HepG2 (cell line): ENCODE results near the gene HOMEZ. TPM values are rescaled to one million over a fixed set of nuclear protein-coding genes. Genes with fewer than 3 reads are reported as not detected.

Source experiments
- ATAC-seq: fragments of 200-7000 bp; cut with Tn5 transposase; 3 replicates; pipeline ENCODE4 v1.9.1; 2020; ENCODE audit warnings: mild to moderate bottlenecking, moderate library complexity
- BruUV-seq: library from RNA; stranded (reverse); fragments of 400-500 nt; replicated peaks from 2 replicates; lab custom pipeline; 2021; lab: Mats Ljungman, UMichigan
- CTCF ChIA-PET: fragments of 300-600 bp; formaldehyde crosslinking; extraction: SDS; loops from one replicate; lab custom pipeline; 2021; ENCODE audit warnings: low total read pairs, inconsistent platforms, low intra/inter-chr PET ratio; lab: Yijun Ruan, JAX
- POLR2A ChIA-PET: fragments of 350-600 bp; sonication (Branson Sonifier 250); formaldehyde crosslinking; loops from one replicate; lab custom pipeline; 2020; ENCODE audit warnings: antibody characterized with exemption, inconsistent platforms; lab: Yijun Ruan, JAX
- DNase-seq: peaks from one replicate; pipeline ENCODE4 v3.0.0-alpha.2; 2015; ENCODE audit warnings: low spot score
- FAIRE-seq: peaks from 3 replicates; lab custom pipeline; 2011; peaks lifted over from hg19 to GRCh38; lab: Jason Lieb, UNC
- H2AFZ ChIP-seq: one replicate; pipeline ENCODE4 v1.6.1; 2011; ENCODE audit warnings: low read length, inconsistent platforms
- H3K27ac ChIP-seq: fragments of 300-600 bp; 3 replicates; pipeline ENCODE4 v1.8.0; 2011; ENCODE audit warnings: mixed run types, mild to moderate bottlenecking, mixed read lengths, low read length, inconsistent platforms; ENCODE audit not compliant: insufficient read depth; ENCODE audit errors: extremely low read length
- H3K27me3 ChIP-seq, 2 experiments: fragments of 200-600 bp in 1 of 2; 2 replicates in 1 of 2; 3 replicates in 1 of 2; pipeline versions ENCODE4 v1.6.0 to v1.8.0; 2011; ENCODE audit warnings: low read length in 2 of 2, mild to moderate bottlenecking in 2 of 2, moderate library complexity in 2 of 2, inconsistent platforms in 1 of 2; ENCODE audit not compliant: insufficient read depth in 2 of 2, control insufficient read depth in 1 of 2
- H3K36me3 ChIP-seq, 2 experiments: fragments of 200-600 bp in 1 of 2; replicated peaks in 1 of 2; 2 replicates in 1 of 2; 3 replicates in 1 of 2; pipeline versions ENCODE4 v1.5.1 to v1.8.0; 2011; ENCODE audit warnings: low read length in 2 of 2, inconsistent platforms in 1 of 2; ENCODE audit not compliant: insufficient read depth in 2 of 2, control insufficient read depth in 1 of 2
- H3K4me1 ChIP-seq: 2 replicates; pipeline ENCODE4 v1.5.1; 2012; ENCODE audit warnings: low read length, inconsistent platforms; ENCODE audit not compliant: insufficient read depth
- H3K4me2 ChIP-seq: 2 replicates; pipeline ENCODE4 v1.6.0; 2011; ENCODE audit warnings: low read depth, low read length, inconsistent platforms
- H3K4me3 ChIP-seq, 3 experiments: fragments of 200-600 bp in 1 of 3; sonication (generic), shearing (Covaris generic) in 1 of 3; replicated peaks in 1 of 3; 2 replicates each; pipeline ENCODE4 v1.5.1; 2011 to 2016; ENCODE audit warnings: low read length in 3 of 3, inconsistent platforms in 2 of 3, low read depth in 2 of 3, mild to moderate bottlenecking in 2 of 3, control low read depth in 1 of 3, mixed read lengths in 1 of 3; ENCODE audit not compliant: insufficient read depth in 1 of 3
- H3K79me2 ChIP-seq: one replicate; pipeline ENCODE4 v1.6.1; 2011; ENCODE audit warnings: low read length, inconsistent platforms; ENCODE audit not compliant: insufficient read depth
- H3K9ac ChIP-seq: 2 replicates; pipeline ENCODE4 v1.6.0; 2011; ENCODE audit warnings: mild to moderate bottlenecking, low read depth, low read length, inconsistent platforms; ENCODE audit not compliant: insufficient read depth
- H3K9me3 ChIP-seq: 2 replicates; pipeline ENCODE4 v1.5.1; 2012; ENCODE audit warnings: mild to moderate bottlenecking, low read length
- H4K20me1 ChIP-seq: 2 replicates; pipeline ENCODE4 v1.6.0; 2011; ENCODE audit warnings: inconsistent platforms, mild to moderate bottlenecking, low read length, moderate library complexity; ENCODE audit not compliant: insufficient read depth
- ARID3A ChIP-seq: IDR thresholded peaks from 2 replicates; pipeline ENCODE4 v1.6.1; 2012; ENCODE audit warnings: low read depth, low read length, improper control_type of control experiment
- CREM ChIP-seq, 2 experiments: sonication (generic) in 1 of 2; formaldehyde crosslinking in 1 of 2; IDR thresholded peaks; 2 replicates each; pipeline versions ENCODE4 v1.4.0 to v1.6.1; 2016 to 2020; ENCODE audit warnings: antibody characterized with exemption in 1 of 2, mild to moderate bottlenecking in 1 of 2, missing genetic modification reagents in 1 of 2
- FOXP1 ChIP-seq, 2 experiments: fragments of 450-650 bp in 1 of 2; IDR thresholded peaks; 2 replicates each; pipeline ENCODE4 v1.6.1; 2017 to 2018; ENCODE audit warnings: antibody characterized with exemption in 1 of 2
- HDAC1 ChIP-seq: sonication (generic); formaldehyde crosslinking; IDR thresholded peaks from 2 replicates; pipeline ENCODE4 v1.5.1; 2020; ENCODE audit warnings: mild to moderate bottlenecking, missing genetic modification reagents
- HDAC2 ChIP-seq: sonication (generic); formaldehyde crosslinking; IDR thresholded peaks from 2 replicates; pipeline ENCODE4 v1.4.0; 2020; ENCODE audit warnings: missing genetic modification reagents
- HOMEZ ChIP-seq: IDR thresholded peaks from 2 replicates; pipeline ENCODE4 v1.6.1; 2016; ENCODE audit warnings: low read depth
- JUNB ChIP-seq: sonication (generic); formaldehyde crosslinking; IDR thresholded peaks from 2 replicates; pipeline ENCODE4 v1.8.0; 2022; ENCODE audit warnings: missing genetic modification reagents, mild to moderate bottlenecking, borderline replicate concordance
- PCBP1 ChIP-seq: fragments of 200-400 bp; formaldehyde crosslinking; IDR thresholded peaks from 2 replicates; pipeline ENCODE4 v1.6.1; 2017; ENCODE audit warnings: mild to moderate bottlenecking, low read depth, low read length, borderline replicate concordance
- RCOR2 ChIP-seq: IDR thresholded peaks from 2 replicates; pipeline ENCODE4 v1.6.1; 2016; ENCODE audit warnings: missing biosample characterization, missing genetic modification reagents
- TBX3 ChIP-seq: fragments of 450-650 bp; IDR thresholded peaks from 2 replicates; pipeline ENCODE4 v1.6.1; 2017; ENCODE audit warnings: antibody characterized with exemption, mild to moderate bottlenecking, inconsistent platforms, borderline replicate concordance
- ZBTB33 ChIP-seq: sonication (generic); formaldehyde crosslinking; IDR thresholded peaks from 2 replicates; pipeline ENCODE4 v1.4.0; 2020; ENCODE audit warnings: missing genetic modification reagents
- ZNF335 ChIP-seq: sonication (generic); formaldehyde crosslinking; IDR thresholded peaks from 2 replicates; pipeline ENCODE4 v1.4.0; 2020; ENCODE audit warnings: missing genetic modification reagents
- ZNF34 ChIP-seq: sonication (generic); formaldehyde crosslinking; IDR thresholded peaks from 2 replicates; pipeline ENCODE4 v1.4.0; 2020; ENCODE audit warnings: mild to moderate bottlenecking, missing genetic modification reagents, borderline replicate concordance
- ZNF577 ChIP-seq: sonication (generic); formaldehyde crosslinking; IDR thresholded peaks from 2 replicates; pipeline ENCODE4 v1.4.0; 2020; ENCODE audit warnings: mild to moderate bottlenecking, low read depth, missing genetic modification reagents, borderline replicate concordance
- WGBS: methylation state at CpG from one replicate; pipeline ENCODE4 v1.1.6; 2017; ENCODE audit warnings: low lambda C conversion rate; 5-methylcytosine and 5-hydroxymethylcytosine counted together
- in situ Hi-C: cut with HindIII; loops from 2 replicates; pipeline ENCODE4 v1.10.0; 2017; ENCODE audit warnings: low pct_unique_long_range_greater_than_20kb; ENCODE audit not compliant: extremely low pct_ligation_motif_present
- intact Hi-C: fragments of 100-400 bp; cut with micrococcal nuclease; formaldehyde crosslinking; loops from one replicate; pipeline ENCODE4 v1.10.0; 2022; ENCODE audit not compliant: unreplicated experiment
- polyA plus RNA-seq, 8 experiments: library from polyadenylated mRNA; depleted of rRNA in 3 of 8; stranded (reverse) in 7 of 8; unstranded in 1 of 8; fragments of >200 nt; fragmentation: Illumina TruSeq in 4 of 8; extraction: Trizol in 4 of 8; gene quantifications; 2 replicates each; pipeline versions ENCODE4 v1.2.1 to v1.2.3, GENCODE V29; 2011 to 2016; ENCODE audit warnings: low read depth in 4 of 8, missing spikeins in 1 of 8, mixed read lengths in 1 of 8; ENCODE audit not compliant: insufficient read depth in 1 of 8
- total RNA-seq, 5 experiments: library from RNA; depleted of rRNA; stranded (reverse); fragments of >200 nt; fragmentation: Illumina TruSeq; extraction: Trizol; gene quantifications; 2 replicates each; pipeline ENCODE4 v1.2.3, GENCODE V29; 2016; ENCODE audit warnings: low read depth in 1 of 5

Gene HOMEZ
- total and polyA plus RNA-seq, 2 of the 13 experiments (the other 11 are each of a cell fraction or from before 2014, with no cell fraction given): 14.5 to 31.8 TPM

- ATAC-seq: no peak
- 3% methylated on average over 1 of the region's 1 CpG for WGBS
- H3K27ac ChIP-seq: no peak overlapping the region
Measured at GRCh38 chr14:23240661-23241060, 45.3 kb downstream of the HOMEZ start.

GRCh38 chr14:23237772-23238594, 47.9 kb downstream of the HOMEZ start, which contains the start of gene RNF212B:
TSS of gene RNF212B (plus strand) at chr14:23237936. CDS start at chr14:23240346, 2,410 bp downstream.
- CTCF ChIA-PET: no interaction called here
- Histone ChIP-seq H3K27ac (no peak within 1 kb of the TSS), H3K27me3 (peaks cover 0 to 2% of the 10 kb centered on the region in 2 experiments; a peak in 2 of 5 replicates), H3K4me3 (peak within 1 kb of the TSS in 1 of 3 experiments; percentile 56; a peak in 1 of 6 replicates), H3K9me3 (no peaks in the 10 kb centered on the region), H3K36me3 (no peaks in the 10 kb centered on the region), H3K9ac (0 out of 2 replicates have a peak within 1 kb of the TSS, but pooled peaks have one; percentile 4), H3K4me1 (peaks cover 10% of the 10 kb centered on the region), H4K20me1 (no peaks in the 10 kb centered on the region), H2AFZ (peak within 1 kb of the TSS; percentile 77), H3K4me2 (peak within 1 kb of the TSS; percentile 80), H3K79me2 (no peaks in the 10 kb centered on the region)
- FAIRE-seq (no peak), ATAC-seq (peak; percentile 100), DNase-seq (peak; percentile 80)
- in situ Hi-C loops: no loop called here
- WGBS: 28% methylated on average over 39 of the region's 39 CpGs
- POLR2A ChIA-PET: interaction anchor here (1.0 kb wide), 1 partner anchor 143 kb away, joined by 5 read pairs; the partner anchor contains the start of genes ACIN1 and C14orf119
- BruUV-seq: no TSS peak
- intact Hi-C loops: no loop called here
- TF ChIP-seq HOMEZ (peak; percentile 64; the same call in 1 of the 2 replicates), RCOR2 (no peak), FOXP1 (IDR thresholded peaks at IDR 0.05) (no peak), FOXP1 (CRISPR knock-in tag; IDR thresholded peaks at IDR 0.05) (0 out of 2 replicates have a peak, but pooled peaks have one; percentile 20), ZNF335 (CRISPR knock-in tag) (no peak), TBX3 (no peak), CREM (IDR thresholded peaks at IDR 0.05) (no peak), CREM (CRISPR knock-in tag; IDR thresholded peaks at IDR 0.05) (no peak), ARID3A (no peak), ZBTB33 (0 out of 2 replicates have a peak, but pooled peaks have one; percentile 29)

More at GRCh38 chr14:23240661-23241060, 45.3 kb downstream of the HOMEZ start:
- FAIRE-seq (no peak), DNase-seq (no peak)
- POLR2A ChIA-PET: no interaction called here
- in situ Hi-C loops: no loop called here
- Histone ChIP-seq H3K4me1 (peaks cover 24% of the 10 kb centered on the region), H3K4me2 (no peak overlapping the region), H3K36me3 (no peaks in the 10 kb centered on the region), H3K9me3 (no peaks in the 10 kb centered on the region), H3K9ac (no peak overlapping the region), H3K4me3 (no peak overlapping the region), H4K20me1 (no peaks in the 10 kb centered on the region), H2AFZ (no peak overlapping the region), H3K27me3 (peaks cover 0 to 2% of the 10 kb centered on the region in 2 experiments; a peak in 2 of 5 replicates), H3K79me2 (no peaks in the 10 kb centered on the region)
- TF ChIP-seq JUNB (CRISPR knock-in tag): no peak
- no peak for TF ChIP-seq HDAC2 (CRISPR knock-in tag)
- TF ChIP-seq HDAC1 (CRISPR knock-in tag): no peak
- no peak for TF ChIP-seq ZNF577 (CRISPR knock-in tag)
- TF ChIP-seq PCBP1: no peak
- TF ChIP-seq ZNF34 (CRISPR knock-in tag): no peak
- intact Hi-C loops: no loop called here
- no TSS peak for BruUV-seq
- CTCF ChIA-PET: no interaction called here
